Endothelial cell of umbilical vein (primary cell): ENCODE measurements around the gene TNFSF9. TPM values are rescaled to one million over a fixed set of nuclear protein-coding genes. Genes with fewer than 3 reads are reported as not detected.

Experiments
- BruUV-seq: library from RNA; stranded (reverse); fragments of 400-500 nt; replicated peaks from 2 replicates; lab custom pipeline; 2021; lab: Mats Ljungman, UMichigan
- CTCF ChIA-PET: fragments of 300-600, 350-600 bp; sonication (Branson Sonifier 250); formaldehyde crosslinking; loops from one replicate; lab custom pipeline; 2021; ENCODE audit warnings: antibody characterized with exemption, inconsistent platforms; lab: Charles Lee
- POLR2A ChIA-PET: fragments of 300-600, 350-600 bp; sonication (Branson Sonifier 250); formaldehyde crosslinking; loops from one replicate; lab custom pipeline; 2021; ENCODE audit warnings: antibody characterized with exemption, inconsistent platforms; lab: Charles Lee
- DNase-seq: peaks from one replicate; pipeline ENCODE4 v3.0.0-alpha.2; 2011; ENCODE audit warnings: low read depth, low spot score
- FAIRE-seq: peaks from 2 replicates; lab custom pipeline; 2011; peaks lifted over from hg19 to GRCh38; lab: Jason Lieb, UNC
- H2AFZ ChIP-seq: 2 replicates; pipeline ENCODE4 v1.6.0; 2012; ENCODE audit warnings: low read depth, low read length, control low read depth, inconsistent platforms
- H3K27ac ChIP-seq: 2 replicates; pipeline ENCODE4 v1.5.1; 2011; ENCODE audit warnings: low read depth, mild to moderate bottlenecking, control low read depth, low read length, moderate library complexity; ENCODE audit not compliant: insufficient read depth
- H3K27me3 ChIP-seq, 2 experiments: 2 replicates each; pipeline versions ENCODE4 v1.6.0 to v1.6.1; 2011; ENCODE audit warnings: low read length in 2 of 2, mixed read lengths in 1 of 2; ENCODE audit not compliant: control insufficient read depth in 2 of 2, insufficient read depth in 2 of 2
- H3K36me3 ChIP-seq, 2 experiments: 2 replicates in 1 of 2; 3 replicates in 1 of 2; pipeline ENCODE4 v1.5.1; 2011; ENCODE audit warnings: low read length in 2 of 2, mild to moderate bottlenecking in 1 of 2, moderate library complexity in 1 of 2; ENCODE audit not compliant: control insufficient read depth in 2 of 2, insufficient read depth in 2 of 2; ENCODE audit errors: extremely low read depth in 1 of 2
- H3K4me1 ChIP-seq: 3 replicates; pipeline ENCODE4 v1.5.1; 2011; ENCODE audit warnings: mild to moderate bottlenecking, low read length; ENCODE audit not compliant: control insufficient read depth, insufficient read depth; ENCODE audit errors: extremely low read depth
- H3K4me2 ChIP-seq: 2 replicates; pipeline ENCODE4 v1.6.1; 2011; ENCODE audit warnings: low read length, control low read depth, mixed read lengths; ENCODE audit not compliant: insufficient read depth
- H3K4me3 ChIP-seq, 3 experiments: fragments of 200-600 bp in 1 of 3; sonication (generic), shearing (Covaris generic) in 1 of 3; replicated peaks in 1 of 3; 2 replicates each; pipeline ENCODE4 v1.5.1; 2011 to 2016; ENCODE audit warnings: control low read depth in 3 of 3, low read length in 3 of 3, mild to moderate bottlenecking in 2 of 3, inconsistent platforms in 1 of 3, low read depth in 1 of 3, moderate library complexity in 1 of 3; ENCODE audit not compliant: insufficient read depth in 1 of 3
- H3K79me2 ChIP-seq: 2 replicates; pipeline ENCODE4 v1.6.0; 2012; ENCODE audit warnings: low read length, inconsistent platforms; ENCODE audit not compliant: control insufficient read depth, insufficient read depth
- H3K9ac ChIP-seq: replicated peaks from 2 replicates; pipeline ENCODE3; 2011; ENCODE audit warnings: low read length, control low read depth; ENCODE audit not compliant: insufficient read depth; ENCODE audit errors: extremely low read depth
- H3K9me1 ChIP-seq: replicated peaks from 3 replicates; pipeline ENCODE4 v1.6.0; 2011; ENCODE audit warnings: mild to moderate bottlenecking, low read length; ENCODE audit not compliant: control insufficient read depth, insufficient read depth; ENCODE audit errors: extremely low read depth
- H3K9me3 ChIP-seq: replicated peaks from 2 replicates; pipeline ENCODE4 v1.5.1; 2012; ENCODE audit warnings: low read length, inconsistent platforms; ENCODE audit not compliant: control insufficient read depth, insufficient read depth
- H4K20me1 ChIP-seq: replicated peaks from 2 replicates; pipeline ENCODE3; 2011; ENCODE audit warnings: mild to moderate bottlenecking, low read length; ENCODE audit not compliant: control insufficient read depth, insufficient read depth; ENCODE audit errors: extremely low read depth
- CTCF ChIP-seq, 2 donors: IDR thresholded peaks; 1 replicate in 1 of 2; 2 replicates in 1 of 2; pipeline ENCODE4 v1.5.1; 2011; ENCODE audit warnings: low read length in 2 of 2, mild to moderate bottlenecking in 2 of 2, moderate library complexity in 2 of 2, control low read depth in 1 of 2, inconsistent platforms in 1 of 2, low read depth in 1 of 2; ENCODE audit not compliant: insufficient read depth in 1 of 2; ENCODE audit errors: extremely low read depth in 1 of 2
- EZH2 ChIP-seq: IDR thresholded peaks from 2 replicates; pipeline ENCODE4 v1.6.1; 2012; ENCODE audit warnings: borderline replicate concordance, low read depth, mild to moderate bottlenecking, moderate library complexity, low read length, inconsistent platforms; ENCODE audit not compliant: severe bottlenecking
- FOS ChIP-seq: IDR thresholded peaks from 2 replicates; pipeline ENCODE4 v1.6.1; 2011; ENCODE audit warnings: mild to moderate bottlenecking, low read length, moderate library complexity, borderline replicate concordance; ENCODE audit not compliant: insufficient read depth
- GATA2 ChIP-seq: IDR thresholded peaks from 2 replicates; pipeline ENCODE4 v1.7.0; 2011; ENCODE audit warnings: low read depth, mild to moderate bottlenecking, moderate library complexity, mixed read lengths, low read length; ENCODE audit not compliant: insufficient read length, insufficient read depth
- MAX ChIP-seq: IDR thresholded peaks from 2 replicates; pipeline ENCODE4 v1.6.1; 2011; ENCODE audit not compliant: insufficient read depth, insufficient read length
- POLR2A ChIP-seq: IDR thresholded peaks from 2 replicates; pipeline ENCODE4 v1.6.1; 2012; ENCODE audit warnings: low read depth, mild to moderate bottlenecking, control low read depth, low read length
- POLR2AphosphoS5 ChIP-seq: IDR thresholded peaks from 2 replicates; pipeline ENCODE4 v1.6.1; 2012; ENCODE audit warnings: low read depth, mild to moderate bottlenecking, control low read depth, low read length, moderate library complexity; ENCODE audit not compliant: insufficient read depth
- dilution Hi-C: fragments of 300-500 bp; cut with MboI; formaldehyde crosslinking; loops from one replicate; pipeline ENCODE4 v1.15.0; 2019; ENCODE audit warnings: low sequenced_read_pairs; ENCODE audit not compliant: extremely low pct_ligation_motif_present
- intact Hi-C: fragments of 100-400 bp; cut with micrococcal nuclease; formaldehyde crosslinking; loops from one replicate; pipeline ENCODE4 v1.10.0; 2022
- polyA plus RNA-seq, 4 experiments: library from polyadenylated mRNA; depleted of rRNA in 3 of 4; stranded (reverse) in 3 of 4; unstranded in 1 of 4; fragments of >200 nt; gene quantifications; 2 replicates each; pipeline versions ENCODE4 v1.2.1 to v1.2.3, GENCODE V29; 2011 to 2012; ENCODE audit warnings: missing spikeins in 1 of 4
- total RNA-seq: library from RNA; stranded (reverse); gene quantifications from 2 replicates; pipeline ENCODE4 v1.2.3, GENCODE V29; 2021

Gene TNFSF9
- total and polyA plus RNA-seq, 2 donors (not counting 3 experiments of a cell fraction or from before 2014, with no cell fraction given) = 0.52 to 0.53 TPM

GRCh38 chr19:6484831-6485230 lies 46.0 kb upstream of the TNFSF9 start:
- Histone ChIP-seq H2AFZ (no peak overlapping the region), H3K79me2 (no peaks in the 10 kb centered on the region), H3K4me3 (no peak overlapping the region), H3K9ac (no peak overlapping the region), H3K4me2 (no peak overlapping the region), H4K20me1 (no peaks in the 10 kb centered on the region), H3K4me1 (no peaks in the 10 kb centered on the region), H3K36me3 (no peaks in the 10 kb centered on the region), H3K27ac (no peak overlapping the region), H3K9me1 (no peaks in the 10 kb centered on the region), H3K9me3 (no peaks in the 10 kb centered on the region), H3K27me3 (no peaks in the 10 kb centered on the region)
- intact Hi-C loops (loop anchor here (5.0 kb wide), 1 partner anchor 917 kb away; no protein-coding TSS in a partner anchor), dilution Hi-C loops (no loop called here)
- TF ChIP-seq CTCF (IDR thresholded peaks at IDR 0.05; ENCODE audit: extremely low read depth in 1 of 2, insufficient read depth in 1 of 2, low read depth in 1 of 2, low read length in 2 of 2) (no peak), GATA2 (no peak), EZH2 (no peak), FOS (no peak), POLR2A (no peak), MAX (no peak), POLR2AphosphoS5 (no peak)
- CTCF ChIA-PET = no interaction called here
- DNase-seq (no peak), FAIRE-seq (no peak)
- BruUV-seq = no TSS peak
- POLR2A ChIA-PET = no interaction called here
